K562 treated with DMSO at 1 percent for 12 hours (cell line): ENCODE results near the gene KBTBD13. TPM values are rescaled to one million over a fixed set of nuclear protein-coding genes. Genes with fewer than 3 reads are reported as not detected.

Source experiments
- total RNA-seq: library from RNA; unstranded; fragments of 300-600 nt; gene quantifications from 2 replicates; pipeline ENCODE4 v1.2.3, GENCODE V29; 2022; ENCODE audit not compliant: insufficient read depth

Gene KBTBD13
- not detected in 2 replicates for total RNA-seq

DNA sequence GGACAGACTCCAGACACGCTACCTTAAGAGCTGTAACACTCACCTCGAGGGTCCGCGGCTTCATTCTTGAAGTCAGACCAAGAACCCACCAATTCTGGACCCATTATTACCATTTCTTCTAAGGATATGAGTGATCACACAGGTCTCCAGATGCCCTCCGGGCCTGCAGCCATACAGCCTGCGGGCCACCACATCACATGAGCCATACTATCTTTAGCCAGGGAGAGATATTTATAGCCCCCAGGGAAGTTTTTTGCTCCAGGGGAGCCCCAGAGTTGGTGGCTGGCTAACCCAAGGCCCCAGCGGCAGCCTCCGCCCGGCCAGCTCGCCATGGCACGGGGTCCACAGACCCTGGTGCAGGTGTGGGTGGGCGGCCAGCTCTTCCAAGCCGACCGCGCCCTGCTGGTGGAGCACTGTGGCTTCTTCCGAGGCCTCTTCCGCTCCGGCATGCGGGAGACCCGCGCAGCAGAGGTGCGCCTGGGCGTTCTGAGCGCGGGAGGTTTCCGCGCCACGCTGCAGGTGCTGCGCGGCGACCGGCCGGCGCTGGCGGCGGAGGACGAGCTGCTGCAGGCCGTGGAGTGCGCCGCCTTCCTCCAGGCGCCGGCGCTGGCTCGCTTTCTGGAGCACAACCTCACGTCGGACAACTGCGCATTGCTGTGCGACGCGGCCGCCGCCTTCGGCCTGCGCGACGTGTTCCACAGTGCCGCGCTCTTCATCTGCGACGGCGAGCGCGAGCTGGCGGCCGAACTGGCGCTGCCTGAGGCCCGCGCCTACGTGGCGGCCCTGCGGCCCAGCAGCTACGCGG lies at the start of gene KBTBD13:
Gene KBTBD13 (plus strand): TSS at position 261 of the 805 bp plus-strand sequence. CDS start 70 bp downstream, at position 331.

DNA sequence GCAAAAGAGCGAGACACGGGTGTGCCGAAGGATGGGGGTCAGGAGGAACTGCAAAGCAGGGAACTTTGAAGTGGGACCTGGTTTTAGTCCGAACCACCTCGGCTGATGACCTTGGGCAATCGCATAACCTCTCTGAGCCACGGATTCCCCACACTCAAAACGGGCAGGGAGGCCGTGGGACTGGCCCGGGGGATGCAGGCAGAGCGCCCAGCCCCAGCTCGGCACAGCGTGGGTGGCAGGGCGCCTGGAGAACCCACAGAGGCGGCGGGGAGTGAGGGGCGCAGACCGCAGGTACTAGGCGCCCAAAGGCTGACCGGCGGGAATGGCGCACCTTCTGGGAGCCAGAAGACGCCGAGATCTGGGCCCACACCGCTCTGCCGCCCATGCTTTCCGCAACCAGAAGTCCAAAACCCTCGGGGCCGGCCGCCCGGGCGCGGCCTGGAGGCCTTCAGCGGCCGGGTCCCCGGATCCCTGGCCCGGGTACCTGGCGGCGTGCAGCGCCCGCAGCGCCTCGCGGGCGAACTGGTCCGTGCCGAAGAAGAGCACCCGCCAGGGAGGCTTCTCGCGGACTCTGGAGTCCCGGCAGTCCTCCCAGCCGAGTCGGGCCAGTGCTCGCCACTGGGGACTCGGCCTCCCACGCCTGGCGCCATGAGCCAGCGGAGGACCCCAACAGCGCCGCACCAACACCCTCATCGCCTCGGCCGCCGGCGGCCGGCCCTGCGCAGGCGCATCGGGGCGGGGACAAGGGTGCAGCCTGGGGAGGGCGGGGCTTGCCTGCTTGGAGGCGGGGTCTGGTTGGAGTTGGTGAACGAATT lies 47.4 kb upstream of the KBTBD13 start, which contains the start of gene MTFMT:
Gene MTFMT (minus strand): TSS at position 719 of the 815 bp plus-strand sequence. CDS start 26 bp downstream, at position 693.

DNA sequence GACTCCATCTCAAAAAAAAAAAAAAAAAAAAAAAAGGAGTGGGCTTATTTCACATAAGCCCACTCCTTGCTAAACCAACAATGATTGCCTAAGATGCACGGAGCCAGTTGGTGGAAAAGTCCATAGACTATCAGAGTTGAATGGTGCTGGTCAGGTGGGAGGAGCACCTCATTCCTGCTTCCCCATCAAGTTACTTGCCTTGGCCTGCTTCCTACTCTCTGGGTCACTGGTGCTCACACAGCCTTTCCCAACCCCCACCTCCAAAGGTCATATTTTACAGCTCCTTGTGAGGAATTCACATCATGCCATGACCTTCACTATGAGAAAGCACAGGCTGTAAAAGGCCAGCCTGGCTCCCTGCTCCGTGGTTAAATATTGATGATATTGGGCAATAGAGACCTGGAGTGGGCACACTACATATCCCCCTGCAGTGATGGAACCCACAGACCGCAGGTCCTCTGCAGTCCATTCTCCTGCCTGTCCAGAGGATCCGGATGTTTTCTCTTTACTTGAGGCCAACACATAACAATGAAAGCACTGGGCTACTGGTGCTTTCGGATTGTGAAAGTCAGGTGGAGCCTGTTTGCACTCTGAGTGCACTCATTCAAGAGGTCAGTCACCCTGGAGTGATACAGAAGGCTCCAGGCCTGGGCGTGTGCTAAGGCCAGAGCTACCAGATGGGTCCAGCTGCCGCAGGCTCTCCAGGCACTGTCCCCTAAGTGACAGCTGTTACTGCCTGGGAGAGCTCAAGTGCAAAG lies 31.6 kb upstream of the KBTBD13 start, which contains the start of gene SLC51B:
Gene SLC51B (plus strand): TSS at position 664 of the 758 bp plus-strand sequence. CDS start 4,618 bp downstream, outside the sequence.

DNA sequence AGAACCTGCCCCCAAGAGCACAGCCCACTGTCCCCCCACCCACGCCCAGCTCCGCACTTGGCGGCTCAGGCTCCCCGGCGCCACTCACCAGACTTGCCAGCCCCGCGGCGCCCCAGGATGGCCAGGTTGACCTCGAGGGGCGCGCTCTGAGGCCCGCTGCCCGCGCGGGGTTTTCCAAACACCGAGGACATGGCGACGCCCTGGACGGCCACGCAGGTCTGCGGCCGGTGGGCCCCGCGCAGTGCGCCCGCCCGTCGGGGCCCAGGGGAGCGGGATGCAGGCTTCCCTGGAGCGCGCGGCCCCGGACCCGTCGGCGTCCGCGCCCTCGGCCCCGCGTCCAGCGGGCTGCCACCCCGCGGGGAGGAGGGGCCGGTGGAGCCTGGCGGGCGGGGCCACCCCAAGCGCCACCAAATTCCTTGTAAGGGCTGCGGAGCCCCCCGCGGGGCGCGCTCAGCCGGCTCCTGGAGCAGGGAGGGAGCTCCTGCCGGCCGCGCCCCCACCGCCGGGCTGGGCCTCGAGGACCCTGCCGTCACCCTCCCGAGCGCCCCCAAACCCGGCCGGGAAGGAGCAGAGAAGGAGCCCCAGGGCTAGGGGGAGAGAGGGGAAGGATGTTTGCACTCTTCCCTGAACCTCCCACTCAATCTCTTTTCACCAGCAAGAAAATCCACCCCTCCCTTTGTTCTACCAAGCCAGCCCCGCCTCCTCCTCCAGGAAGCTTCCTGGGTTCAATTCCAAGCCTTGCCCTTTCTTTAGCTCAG lies 8.7 kb upstream of the KBTBD13 start, which contains the start of gene RASL12:
Gene RASL12 (minus strand): TSS at position 347 of the 758 bp plus-strand sequence. CDS start 156 bp downstream, at position 191.

DNA sequence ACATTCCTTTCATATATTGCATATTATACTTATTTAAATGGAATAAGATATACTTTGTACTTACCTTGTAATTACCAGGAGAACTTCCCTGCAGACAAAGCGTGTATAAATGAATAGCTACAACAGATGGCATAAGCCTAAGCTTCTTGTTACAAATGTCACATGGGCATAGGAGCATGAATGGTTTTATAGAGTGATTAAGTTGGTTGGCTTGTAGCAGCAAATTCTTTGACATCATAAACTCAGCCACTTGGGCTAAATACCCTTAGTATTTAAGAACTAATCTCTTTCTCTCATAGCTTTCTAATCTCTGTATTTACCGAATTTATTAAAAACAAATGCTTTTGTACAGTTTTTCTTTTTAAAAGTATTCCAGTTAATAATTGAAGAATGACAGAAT lies 38.5 kb downstream of the KBTBD13 start, which contains the start of gene UBAP1L:
Gene UBAP1L (minus strand): TSS at position 115 of the 400 bp plus-strand sequence. CDS start 8,985 bp downstream, outside the sequence.

Other genes starting within 250 kb of the KBTBD13 start
- 7.5 and 13.0 TPM in 2 replicates for gene PLEKHO2, start 234.8 kb upstream of the KBTBD13 start, total RNA-seq
- 1.00 TPM in 1 of 2 replicates, not detected in the other for gene ANKDD1A, start 164.8 kb upstream of the KBTBD13 start, total RNA-seq
- gene SPG21, start 86.8 kb upstream of the KBTBD13 start, total RNA-seq: 67.4 and 100 TPM in 2 replicates
- gene MTFMT, start 47.1 kb upstream of the KBTBD13 start, total RNA-seq: 8.3 and 14.3 TPM in 2 replicates
- not detected in 2 replicates for gene SLC51B, start 31.4 kb upstream of the KBTBD13 start, total RNA-seq
- not detected in 2 replicates for gene RASL12, start 8.8 kb upstream of the KBTBD13 start, total RNA-seq
- gene UBAP1L, start 38.5 kb downstream of the KBTBD13 start, total RNA-seq: 0.81 and 1.6 TPM in 2 replicates
- 24.1 and 42.2 TPM in 2 replicates for gene PDCD7, start 57.1 kb downstream of the KBTBD13 start, total RNA-seq
- 13.3 and 43.4 TPM in 2 replicates for gene CLPX, start 108.6 kb downstream of the KBTBD13 start, total RNA-seq
- not detected in 2 replicates for gene CILP, start 134.7 kb downstream of the KBTBD13 start, total RNA-seq
- gene PARP16, start 210.1 kb downstream of the KBTBD13 start, total RNA-seq: 11.2 and 21.3 TPM in 2 replicates
- gene RNU5A-1, start 219.3 kb downstream of the KBTBD13 start, total RNA-seq: not detected in 2 replicates
- gene RNU5B-1, start 227.9 kb downstream of the KBTBD13 start, total RNA-seq: not detected in 2 replicates